Colon (tissue), 2 donors: Measurements from ENCODE around the gene CAPZB.

Source experiments
- FAIRE-seq: peaks from 2 replicates; lab custom pipeline; 2012; peaks lifted over from hg19 to GRCh38; lab: Jason Lieb, UNC
- donor health status: control.
- donor health status: control.

Gene CAPZB

GRCh38 chr1:19448491-19449439 is 36.6 kb downstream of the CAPZB start:
- no peak for FAIRE-seq

DNA sequence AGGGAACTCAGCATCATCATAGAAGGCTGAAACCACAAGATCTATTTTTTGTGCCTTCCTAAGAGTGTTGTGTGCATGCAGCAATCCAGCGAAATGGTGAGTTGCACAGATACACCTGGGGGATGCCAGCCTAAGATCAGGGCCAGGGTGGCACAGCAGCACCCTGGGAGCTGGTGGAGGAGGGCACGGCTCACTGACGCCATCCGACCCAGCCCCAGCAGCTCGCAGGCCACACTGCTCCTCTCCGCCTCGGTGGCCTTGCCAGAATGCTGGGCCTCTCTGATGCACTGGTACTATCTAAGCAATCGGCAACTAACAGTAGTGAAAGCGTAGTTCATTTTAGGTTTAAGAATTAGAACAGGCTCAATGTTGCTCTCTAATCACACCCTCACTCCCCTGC is 37.8 kb downstream of the CAPZB start:
- FAIRE-seq = no peak

DNA sequence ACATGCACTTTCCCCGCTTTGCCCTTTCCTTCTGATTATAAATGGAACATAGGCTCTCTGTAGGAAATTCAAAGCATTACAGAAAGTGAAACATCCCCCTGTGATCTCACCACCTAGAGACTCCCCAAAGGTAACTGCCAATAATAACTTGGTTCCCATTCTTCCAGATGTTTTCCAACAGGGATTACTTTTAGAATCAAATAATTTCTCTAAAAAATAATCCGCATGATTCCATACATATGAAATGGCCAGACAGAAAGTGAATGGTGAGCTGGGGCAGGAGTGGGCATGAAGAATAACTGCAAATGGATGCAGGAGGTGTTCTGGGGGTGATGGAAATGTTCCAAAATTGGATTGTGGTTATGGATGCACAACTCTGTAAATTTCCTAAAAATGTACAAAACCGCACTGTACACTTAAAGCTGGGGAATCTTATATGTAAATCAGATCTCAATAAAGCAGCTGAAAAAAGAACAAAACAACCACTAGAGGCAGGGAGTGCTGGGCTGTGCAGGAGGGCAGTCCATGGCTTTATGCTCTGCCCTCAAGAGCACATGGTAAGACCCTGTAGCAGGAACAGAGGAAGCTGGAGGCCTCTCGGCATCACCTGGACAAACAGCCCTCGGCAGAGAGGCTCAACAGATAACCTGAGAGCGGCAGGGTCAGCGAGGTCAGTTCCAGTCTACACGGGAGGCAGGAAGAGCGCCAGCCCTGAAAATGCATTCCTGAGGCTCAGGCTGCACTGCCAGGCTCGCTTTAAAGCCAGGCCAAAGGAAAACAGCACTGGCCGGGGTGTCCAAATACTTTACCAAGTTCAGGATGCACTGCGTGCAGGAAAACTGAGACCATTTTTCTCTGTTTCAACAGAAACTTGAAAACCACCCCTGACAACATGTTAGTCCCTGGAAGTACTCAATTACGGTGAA is 39.7 kb downstream of the CAPZB start:
- FAIRE-seq = no peak

DNA sequence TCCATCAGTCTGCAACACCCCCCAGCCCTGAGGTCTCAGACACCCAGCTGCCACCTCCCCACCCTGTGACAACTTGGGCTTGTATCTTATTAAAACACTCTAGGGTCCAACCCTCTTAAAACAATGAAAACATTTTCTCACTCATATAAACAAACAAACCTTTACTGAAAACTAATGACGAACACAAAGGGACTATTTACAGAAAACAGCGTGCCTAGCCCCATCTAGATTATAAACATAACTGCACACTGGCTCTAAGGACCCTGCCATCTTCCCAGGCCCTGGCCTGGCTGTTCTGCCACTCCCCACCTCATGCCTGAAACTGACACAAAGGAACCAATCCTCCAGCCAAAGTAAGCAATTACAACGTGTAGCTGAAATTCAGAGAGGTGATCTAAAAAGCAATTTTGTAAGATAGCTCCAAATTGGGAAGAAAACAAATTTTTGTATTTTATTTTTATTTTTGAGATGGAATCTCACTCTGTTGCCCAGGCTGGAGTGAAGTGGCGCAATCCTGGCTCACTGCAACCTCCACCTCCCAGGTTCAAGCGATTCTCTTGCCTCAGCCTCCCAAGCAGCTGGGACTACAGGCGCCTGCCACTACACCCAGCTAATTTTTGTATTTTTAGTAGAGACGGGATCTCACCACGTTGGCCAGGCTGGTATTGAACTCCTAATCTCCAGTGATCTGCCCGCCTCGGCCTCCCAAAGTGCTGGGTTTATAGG is 40.9 kb downstream of the CAPZB start:
- FAIRE-seq = no peak

DNA sequence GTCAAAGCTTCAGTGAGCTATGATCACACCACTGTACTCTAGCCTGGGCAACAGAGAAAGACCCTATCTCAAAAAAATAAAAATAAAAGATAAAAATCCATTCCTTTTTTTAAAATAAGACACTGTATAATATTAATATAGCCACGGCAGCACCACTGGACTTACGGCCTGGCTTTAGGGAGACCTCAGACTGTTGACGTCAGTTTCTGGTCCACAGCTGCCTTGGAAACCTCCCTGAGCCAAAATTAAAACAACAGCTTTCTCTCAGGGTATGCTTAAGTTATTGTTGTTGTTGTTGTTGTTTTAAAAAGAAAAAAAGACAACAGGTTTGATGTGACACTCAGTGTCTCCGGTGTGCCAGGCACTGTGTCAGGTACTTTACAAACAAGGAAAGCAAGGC is 42.0 kb downstream of the CAPZB start:
- FAIRE-seq = no peak

GRCh38 chr1:19442154-19443096 is 42.9 kb downstream of the CAPZB start:
- no peak for FAIRE-seq

DNA sequence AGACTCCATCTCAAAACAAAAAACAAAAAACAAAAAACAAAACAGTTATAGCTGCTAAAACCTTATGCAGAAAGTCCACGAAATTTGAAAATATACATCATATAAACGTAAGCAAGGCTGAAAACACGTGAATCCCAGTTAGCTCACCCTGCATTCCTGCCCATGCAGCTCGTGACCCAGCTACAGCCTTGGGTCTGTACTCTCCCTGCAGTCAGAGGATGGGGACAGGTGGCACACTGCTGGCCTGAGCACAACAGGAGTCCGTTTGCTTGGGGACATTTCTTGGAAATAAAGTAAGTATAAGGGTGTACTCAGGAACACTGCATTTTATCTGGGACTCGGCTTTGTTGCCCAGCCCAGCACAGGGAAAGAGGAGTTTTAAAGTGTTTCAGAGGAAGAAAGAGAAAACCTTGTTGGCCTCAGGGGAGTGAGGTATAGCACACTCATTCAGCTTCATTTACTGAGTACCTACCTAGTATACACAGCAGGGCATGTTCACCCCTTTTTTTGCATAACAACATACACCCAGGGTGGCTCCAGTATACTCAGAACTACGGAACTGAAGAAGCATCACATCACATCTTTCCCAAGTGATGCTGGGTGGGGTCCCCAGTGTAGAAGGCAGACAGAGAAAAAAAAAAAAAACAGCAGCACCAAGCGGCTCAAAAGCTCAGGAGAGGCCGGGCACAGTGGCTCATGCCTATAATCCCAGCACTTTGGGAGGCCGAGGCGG is 44.1 kb downstream of the CAPZB start:
- no peak for FAIRE-seq

- FAIRE-seq = no peak
Observed at GRCh38 chr1:19439464-19440171, 45.7 kb downstream of the CAPZB start.

DNA sequence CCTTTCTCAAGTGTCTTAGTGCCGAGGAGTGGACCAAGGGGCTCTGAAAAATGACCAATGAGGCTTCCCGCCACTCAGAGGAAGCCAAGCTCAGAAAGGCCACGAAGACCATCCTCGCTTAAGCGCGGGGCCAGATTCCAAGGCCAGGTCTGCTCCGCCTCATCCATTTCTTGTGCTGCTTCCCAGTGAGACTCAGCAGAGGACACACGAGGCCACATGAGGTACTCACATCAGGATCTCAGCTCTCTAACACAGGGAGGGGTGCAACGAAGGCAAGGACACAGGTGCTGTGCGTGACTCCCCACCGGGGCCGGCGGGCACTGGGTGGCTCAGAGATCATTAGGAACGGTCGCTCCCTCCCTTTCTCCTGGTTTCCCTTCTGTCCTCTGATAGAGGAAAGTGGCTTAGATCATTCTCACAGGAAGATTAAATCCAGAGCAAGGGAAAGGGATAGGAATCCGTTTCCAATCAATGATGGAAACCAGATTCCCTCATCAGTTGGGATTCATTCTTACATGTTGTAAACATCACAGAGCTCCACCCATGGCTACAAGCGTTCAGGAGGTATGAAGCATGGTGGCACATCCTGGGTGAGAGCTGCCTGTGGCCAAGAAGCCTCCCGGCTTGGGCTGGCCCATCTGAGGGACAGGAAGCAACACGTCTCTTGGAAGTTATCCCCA is 46.7 kb downstream of the CAPZB start:
- FAIRE-seq = no peak

GRCh38 chr1:19437891-19438294 is 47.4 kb downstream of the CAPZB start:
- no peak for FAIRE-seq

DNA sequence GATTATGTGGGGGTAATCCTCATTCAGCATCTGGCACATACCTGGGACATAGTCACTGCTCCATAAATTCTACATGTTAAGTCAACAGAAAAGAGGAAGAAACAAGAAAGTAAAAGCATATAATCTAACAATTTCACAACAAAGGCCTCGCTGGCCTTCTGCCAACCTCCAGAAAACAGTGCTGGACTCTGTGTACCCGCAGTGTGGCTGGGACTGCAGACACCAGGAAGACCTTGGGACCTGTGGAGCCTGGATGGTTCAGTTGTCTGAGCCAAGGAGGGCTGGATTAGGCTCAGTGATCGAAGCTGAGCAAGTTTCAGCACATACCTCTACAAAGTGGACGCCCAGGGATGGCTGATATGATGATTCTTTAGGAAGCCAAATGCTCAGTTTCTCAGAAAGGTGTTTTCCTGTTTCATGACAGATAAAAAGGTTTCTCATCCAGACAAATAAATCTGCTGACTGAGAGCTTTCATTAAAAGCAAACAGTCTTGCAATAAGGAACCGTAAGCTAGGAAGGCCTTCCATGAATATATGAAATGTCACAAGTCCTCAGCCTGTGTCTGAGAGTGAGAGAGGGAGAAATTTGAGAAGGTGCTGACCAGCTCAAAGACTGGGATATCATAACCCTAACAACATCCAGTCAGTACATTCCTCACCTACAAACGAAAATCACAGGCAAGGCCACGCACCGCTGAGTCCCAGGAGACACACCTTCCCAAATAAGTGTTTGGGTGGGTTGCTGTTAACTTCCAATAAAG is 48.4 kb downstream of the CAPZB start:
- no peak for FAIRE-seq

DNA sequence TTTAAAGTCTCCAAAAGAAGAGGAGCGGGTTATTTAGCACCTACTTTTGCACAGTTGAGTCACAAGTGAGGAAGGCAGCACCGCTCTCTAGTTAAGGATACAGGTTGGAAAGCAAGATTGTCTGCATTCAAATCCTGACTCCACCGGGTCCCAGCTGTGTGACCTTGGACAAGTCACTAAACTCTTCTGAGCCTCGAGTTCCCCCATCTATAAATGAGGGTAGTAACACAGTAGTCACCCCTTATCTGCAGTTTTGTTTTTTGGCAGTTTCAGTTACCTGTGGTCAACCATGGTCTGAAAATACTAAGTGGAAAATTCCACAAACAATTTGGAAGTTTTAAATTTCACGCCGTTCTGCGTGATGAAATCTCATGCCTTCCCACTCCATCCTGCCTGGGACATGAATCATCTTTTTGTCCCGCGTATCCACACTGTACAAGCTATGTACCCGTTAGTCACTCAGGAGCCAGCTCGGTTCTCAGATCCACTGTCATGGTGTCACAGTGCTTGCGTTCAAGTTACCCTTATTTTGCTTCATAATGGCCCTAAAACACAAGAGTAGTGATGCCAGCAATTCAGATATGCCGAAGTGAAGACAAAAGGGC is 49.4 kb downstream of the CAPZB start:
- FAIRE-seq = no peak

DNA sequence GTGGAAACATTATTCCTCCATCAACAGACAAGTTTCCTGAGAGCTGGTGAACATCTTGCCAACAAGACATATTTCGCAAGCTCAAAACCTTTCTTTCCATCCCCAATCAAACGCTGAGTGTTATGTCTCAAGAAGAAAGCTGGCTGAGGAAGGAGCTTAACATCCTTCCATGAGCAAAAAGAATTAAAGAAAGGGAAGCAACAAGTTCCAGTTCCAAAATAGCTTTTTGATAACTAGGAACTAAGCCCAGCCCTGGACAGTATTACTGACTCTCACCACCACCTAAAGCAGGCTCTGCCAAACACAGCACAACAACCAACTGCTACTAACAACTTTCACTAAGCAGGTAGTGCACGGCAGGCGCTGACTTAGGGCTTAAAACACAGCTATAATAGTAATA is 50.2 kb downstream of the CAPZB start:
- FAIRE-seq = no peak

GRCh38 chr1:19433719-19433998 is 51.7 kb downstream of the CAPZB start:
- FAIRE-seq = no peak

DNA sequence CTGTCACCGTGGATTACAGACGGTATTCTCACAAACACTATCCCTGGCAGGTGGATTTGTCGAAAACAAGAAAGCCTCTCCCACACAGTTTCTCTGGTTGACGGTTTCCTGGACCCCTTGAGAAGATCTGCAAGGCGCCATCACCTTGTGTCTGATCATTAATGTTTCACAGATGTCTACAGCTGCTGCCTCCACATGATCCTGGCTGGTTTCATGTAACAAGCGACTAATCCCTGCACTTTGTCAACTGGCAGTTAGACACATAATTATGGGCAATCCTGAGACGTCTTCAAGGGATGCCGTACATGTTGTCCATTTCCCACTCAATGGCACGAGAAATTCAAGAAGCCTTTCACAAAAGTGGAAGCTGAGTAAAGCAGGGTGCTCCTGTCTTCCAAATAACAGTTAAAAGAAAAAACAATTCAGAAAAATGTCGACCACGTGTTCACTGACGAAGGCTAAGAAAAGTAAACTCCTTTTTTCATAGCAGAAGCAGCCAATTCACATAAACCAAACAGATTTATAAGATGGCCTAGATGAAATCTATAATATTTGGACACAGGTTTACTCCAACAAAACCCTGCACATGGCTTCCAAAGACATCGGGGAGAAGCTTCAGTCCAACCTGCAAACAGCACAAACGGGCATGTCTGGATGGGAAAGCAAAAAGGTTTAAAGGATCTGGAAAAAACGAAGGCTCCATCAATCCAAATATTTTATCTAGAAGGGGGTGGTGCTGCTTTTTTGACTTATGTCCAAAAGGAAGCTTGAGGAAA is 52.2 kb downstream of the CAPZB start:
- no peak for FAIRE-seq

DNA sequence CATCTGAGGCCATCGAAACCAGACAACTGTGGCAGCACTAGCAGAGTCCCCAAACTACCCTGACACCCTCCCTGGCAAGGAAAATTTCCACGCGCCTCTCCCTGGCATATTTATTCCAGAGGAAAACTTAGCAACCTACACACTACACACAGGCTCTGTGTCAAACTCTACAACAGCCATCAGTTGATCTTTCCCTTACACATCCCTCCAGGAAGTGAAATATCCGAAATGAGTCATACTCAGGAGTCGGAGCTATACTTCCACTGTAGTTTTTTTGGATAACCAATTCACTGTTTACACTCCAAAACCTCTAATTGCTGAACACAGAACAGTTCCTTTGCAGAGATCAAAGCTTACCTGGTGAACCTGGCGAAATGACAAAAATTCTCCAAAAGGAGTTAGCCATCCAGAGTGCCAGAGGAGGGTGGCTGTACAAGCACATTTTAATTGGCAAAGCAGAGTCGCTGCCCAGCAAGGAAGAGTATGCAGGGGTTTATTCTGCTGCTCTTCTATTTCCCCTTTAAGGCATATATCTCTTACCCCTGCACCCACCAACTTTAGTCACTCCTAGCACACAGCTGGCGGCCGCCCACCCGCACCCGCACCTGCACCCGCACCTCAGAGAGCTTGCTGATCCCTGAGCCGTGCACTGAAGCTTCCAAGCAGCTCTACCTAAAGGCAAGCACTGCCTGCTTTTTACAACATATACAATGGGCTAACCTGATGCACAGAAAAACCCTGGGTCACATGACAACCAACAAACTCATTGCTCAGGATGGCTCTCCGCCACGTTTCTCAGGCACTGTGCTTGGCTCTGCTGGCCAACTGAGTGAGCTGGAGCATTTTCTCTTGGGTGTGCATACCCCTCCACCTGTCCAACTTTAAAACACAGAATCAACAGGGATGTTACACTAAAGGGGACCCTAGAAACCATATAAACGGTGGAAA is 54.9 kb downstream of the CAPZB start:
- FAIRE-seq = no peak
